Activated CD4-positive, alpha-beta T cell treated with anti-CD3 and anti-CD28 coated beads, Interleukin-2, Interleukin-6, amounts not matched to agents 100 ng/mL and 50 ng/mL, durations not matched to agents 16 hours and 8 hours (primary cell): ENCODE results near the gene ADAM30.
"Not testable (repeated sequence)": the region's sequence is repeated elsewhere in the genome, so short reads cannot be mapped to it uniquely, and the experiment has no call there.

ENCODE experiments used
- DNase-seq: peaks from one replicate; pipeline ENCODE4 v3.0.0-alpha.2; 2020

The ADAM30 gene

GRCh38 chr1:119873135-119874015 is 22.9 kb downstream of the ADAM30 start:
- DNase-seq = no peak

- DNase-seq = no peak
Measured at GRCh38 chr1:119871881-119872280, 24.4 kb downstream of the ADAM30 start.

- peak; percentile 77 for DNase-seq
Measured at GRCh38 chr1:119870917-119871596, 25.3 kb downstream of the ADAM30 start.

GRCh38 chr1:119869995-119870394 is 26.3 kb downstream of the ADAM30 start:
- DNase-seq = no peak

DNA sequence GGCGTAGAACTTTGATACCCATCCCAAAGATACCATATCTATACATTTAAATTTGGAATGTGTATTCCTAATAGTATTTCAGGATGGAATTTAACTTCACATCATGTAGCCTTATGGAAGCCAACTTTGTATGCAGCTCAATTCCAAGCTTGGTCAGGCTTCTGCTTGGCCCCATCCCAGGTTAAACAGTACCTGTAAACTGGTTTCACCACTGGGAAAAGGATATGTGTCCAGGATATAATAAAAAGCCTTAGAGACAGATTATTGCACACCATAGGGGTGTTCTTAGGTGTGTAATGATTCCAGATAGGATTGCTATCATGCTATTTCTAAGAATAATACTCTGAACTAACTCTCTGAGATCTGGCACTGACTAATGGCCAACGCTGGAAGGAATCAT is 28.1 kb downstream of the ADAM30 start:
- DNase-seq = no peak

DNA sequence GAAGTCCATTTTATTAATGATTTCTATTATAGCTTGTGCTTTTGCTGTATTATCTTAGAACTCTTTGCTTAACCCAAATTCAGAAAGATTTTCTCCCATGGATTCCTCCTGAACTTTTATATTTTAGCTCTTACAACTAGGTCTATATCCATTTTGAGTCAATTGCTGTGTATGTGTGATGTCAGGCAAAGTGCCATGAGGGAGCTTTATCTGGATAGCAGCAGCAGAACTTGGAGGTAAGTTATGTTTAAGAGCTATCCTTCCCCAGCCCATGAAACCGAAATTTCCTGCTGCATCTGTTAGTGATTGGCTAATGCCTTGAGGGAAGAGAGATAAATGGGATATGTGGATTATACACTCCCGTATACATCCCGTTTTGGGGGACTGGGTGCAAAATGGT is 29.9 kb downstream of the ADAM30 start:
- no peak for DNase-seq

GRCh38 chr1:119865627-119866026 is 30.7 kb downstream of the ADAM30 start:
- DNase-seq = no peak

DNA sequence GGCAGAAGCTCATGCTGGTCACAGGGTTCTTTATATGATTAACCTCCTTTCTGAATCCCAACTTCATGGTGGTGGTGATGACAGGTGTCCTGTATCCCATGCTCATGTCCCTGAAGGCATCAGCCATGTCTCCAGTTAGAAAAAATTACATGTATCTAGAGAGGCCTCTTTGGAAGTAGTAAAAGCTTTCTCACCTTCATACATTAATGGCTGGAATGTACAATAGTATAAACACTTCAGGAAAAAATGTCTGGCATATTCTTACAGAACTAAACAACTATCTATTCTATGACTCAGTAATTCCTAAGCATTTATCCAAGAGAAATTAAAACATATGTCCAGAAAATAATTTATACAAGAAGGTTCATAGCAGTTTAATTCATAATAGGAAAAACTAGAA is 34.0 kb downstream of the ADAM30 start:
- DNase-seq = no peak

GRCh38 chr1:119861547-119861946 is 34.8 kb downstream of the ADAM30 start:
- no peak for DNase-seq

GRCh38 chr1:119859647-119860046 is 36.7 kb downstream of the ADAM30 start:
- peak; percentile 52 for DNase-seq

DNA sequence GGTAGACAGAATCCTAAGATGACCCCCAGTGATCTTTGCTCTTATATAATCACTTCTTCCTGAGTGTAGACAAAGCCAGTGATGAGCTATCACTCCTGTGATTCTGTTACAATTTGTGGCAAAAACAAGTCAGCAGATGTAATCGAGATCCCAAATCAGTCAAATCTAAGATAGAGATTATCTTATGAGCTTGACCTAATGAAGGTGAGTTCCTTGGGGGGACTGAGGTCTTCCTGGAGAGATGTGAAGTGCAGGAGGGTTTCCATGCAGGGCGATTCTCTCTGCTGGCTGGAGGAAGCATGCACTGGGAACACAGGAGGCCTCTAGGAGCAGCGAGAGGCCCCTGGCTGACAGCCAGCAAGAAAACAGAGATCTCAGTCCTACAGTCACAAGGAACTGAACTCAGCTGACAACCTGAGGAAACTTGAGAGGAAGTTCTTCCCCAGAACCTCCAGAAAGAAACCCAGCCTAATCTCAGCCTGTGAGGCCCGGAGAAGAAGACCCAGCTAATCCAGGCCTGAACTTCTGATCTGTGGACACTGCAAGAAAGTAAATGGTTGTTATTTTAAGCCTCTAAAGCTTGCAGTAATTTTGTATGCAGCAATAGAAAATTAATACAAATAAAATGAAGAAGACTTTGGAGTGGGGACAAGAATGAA is 37.6 kb downstream of the ADAM30 start:
- DNase-seq = not testable (repeated sequence)

- no peak for DNase-seq
Measured at GRCh38 chr1:119858126-119858525, 38.2 kb downstream of the ADAM30 start.

DNA sequence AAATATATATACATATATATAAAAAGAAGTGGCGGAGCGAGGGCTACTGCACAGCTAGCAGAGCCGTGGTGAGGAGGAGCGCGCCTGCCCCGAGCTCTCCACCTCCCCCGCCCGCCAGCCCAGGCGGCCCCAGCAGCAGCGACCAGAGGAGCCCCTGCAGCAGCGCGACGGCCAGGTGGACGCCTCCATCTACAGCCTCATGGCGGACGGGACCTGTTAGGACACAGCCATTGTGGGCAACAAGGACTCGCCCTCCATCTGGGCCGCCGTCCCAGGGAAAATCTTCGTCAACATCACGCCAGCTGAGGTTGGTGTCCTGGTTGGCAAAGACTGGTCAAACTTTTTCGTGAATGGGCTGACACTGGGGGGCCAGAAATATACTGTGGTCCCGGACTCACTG is 43.2 kb downstream of the ADAM30 start:
- DNase-seq = no peak

- not testable (repeated sequence) for DNase-seq
Measured at GRCh38 chr1:119844206-119844605, 52.1 kb downstream of the ADAM30 start.
